Measurements from ENCODE around the gene ANXA2. TPM values are rescaled to one million over a fixed set of nuclear protein-coding genes. Genes with fewer than 3 reads are reported as not detected.
A peak's percentile ranks its signal among the peaks of the same experiment; 100 is the strongest.

The ANXA2 gene
- total and polyA plus RNA-seq, 2 experiments from 2014 or later, result 202 to 225 TPM

DNA sequence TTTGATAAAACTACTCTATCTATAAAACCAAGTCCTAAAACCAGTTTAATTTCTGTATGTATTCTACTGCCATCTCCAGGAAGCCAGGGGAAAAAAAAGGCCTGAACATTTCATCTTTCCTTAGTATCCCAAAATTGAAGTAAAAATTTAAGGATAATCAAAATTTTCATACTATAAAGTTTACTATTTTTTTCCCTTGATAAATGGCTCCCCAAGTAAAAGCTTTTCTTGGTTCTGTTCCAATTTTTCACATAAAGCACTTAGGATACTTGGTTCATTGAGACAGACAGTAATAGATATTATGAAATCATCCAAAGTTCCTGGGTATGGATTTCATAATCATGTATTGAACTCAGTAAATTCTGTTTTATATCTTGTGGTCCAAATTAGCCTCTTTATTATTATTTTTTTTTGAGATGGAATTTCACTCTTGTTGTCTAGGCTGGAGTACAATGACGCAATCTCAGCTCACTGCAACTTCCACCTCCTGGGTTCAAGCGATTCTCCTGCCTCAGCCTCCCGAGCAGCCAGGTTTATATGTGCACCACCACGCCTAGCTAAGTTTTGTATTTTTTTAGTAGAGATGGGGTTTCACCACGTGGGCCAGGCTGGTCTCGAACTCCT lies 46.6 kb upstream of the ANXA2 start:
- no peaks in the 10 kb centered on the region for H3K9me2 ChIP-seq (ENCODE audit: insufficient read depth)
- no peak for ATAC-seq
- H3K27ac ChIP-seq (ENCODE audit: low read depth), result no peak overlapping the region
- no peaks in the 10 kb centered on the region for H3K9me3 Mint-ChIP-seq
- no peaks in the 10 kb centered on the region for H4K20me1 ChIP-seq (replicated peaks; ENCODE audit: insufficient read depth)
- DNase-seq (ENCODE audit: low spot score), result no peak
- no peak overlapping the region for H3K27ac Mint-ChIP-seq
- H3K36me3 ChIP-seq (ENCODE audit: insufficient read depth), result 0 out of 2 replicates have a peak, but pooled peaks cover 11% of the 10 kb centered on the region
- H3K36me3 Mint-ChIP-seq (ENCODE audit: low read depth), result peaks cover 32% of the 10 kb centered on the region; the same call in 2 of the 3 replicates
- TF ChIP-seq NANOG (IDR thresholded peaks at IDR 0.05; ENCODE audit: borderline replicate concordance), result no peak
- TF ChIP-seq, protein P1, sequence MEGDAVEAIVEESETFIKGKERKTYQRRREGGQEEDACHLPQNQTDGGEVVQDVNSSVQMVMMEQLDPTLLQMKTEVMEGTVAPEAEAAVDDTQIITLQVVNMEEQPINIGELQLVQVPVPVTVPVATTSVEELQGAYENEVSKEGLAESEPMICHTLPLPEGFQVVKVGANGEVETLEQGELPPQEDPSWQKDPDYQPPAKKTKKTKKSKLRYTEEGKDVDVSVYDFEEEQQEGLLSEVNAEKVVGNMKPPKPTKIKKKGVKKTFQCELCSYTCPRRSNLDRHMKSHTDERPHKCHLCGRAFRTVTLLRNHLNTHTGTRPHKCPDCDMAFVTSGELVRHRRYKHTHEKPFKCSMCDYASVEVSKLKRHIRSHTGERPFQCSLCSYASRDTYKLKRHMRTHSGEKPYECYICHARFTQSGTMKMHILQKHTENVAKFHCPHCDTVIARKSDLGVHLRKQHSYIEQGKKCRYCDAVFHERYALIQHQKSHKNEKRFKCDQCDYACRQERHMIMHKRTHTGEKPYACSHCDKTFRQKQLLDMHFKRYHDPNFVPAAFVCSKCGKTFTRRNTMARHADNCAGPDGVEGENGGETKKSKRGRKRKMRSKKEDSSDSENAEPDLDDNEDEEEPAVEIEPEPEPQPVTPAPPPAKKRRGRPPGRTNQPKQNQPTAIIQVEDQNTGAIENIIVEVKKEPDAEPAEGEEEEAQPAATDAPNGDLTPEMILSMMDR (conservative IDR thresholded peaks at IDR 0.05; ENCODE audit: low read depth in 2 of 2), result peak in 1 of 2 experiments; percentile 36; a peak in 3 of 4 replicates
- no peaks in the 10 kb centered on the region for H3K27me3 Mint-ChIP-seq (ENCODE audit: insufficient read depth, low read depth, poor library complexity)
- H2AFZ ChIP-seq, result no peak overlapping the region
- H3K79me2 ChIP-seq (replicated peaks; ENCODE audit: insufficient read depth), result no peaks in the 10 kb centered on the region
- no peak overlapping the region for H3K4me2 ChIP-seq
- H3K4me1 Mint-ChIP-seq, result no peaks in the 10 kb centered on the region
- H3K4me1 ChIP-seq (ENCODE audit: insufficient read depth), result no peaks in the 10 kb centered on the region; the same call in 1 of the 2 replicates
- no peak overlapping the region for H3K4me3 ChIP-seq
- H3K4me3 Mint-ChIP-seq, result no peak overlapping the region
- no peaks in the 10 kb centered on the region for H3F3A ChIP-seq (replicated peaks; ENCODE audit: low read depth)
- H3K27me3 ChIP-seq (ENCODE audit: insufficient read depth), result no peaks in the 10 kb centered on the region

DNA sequence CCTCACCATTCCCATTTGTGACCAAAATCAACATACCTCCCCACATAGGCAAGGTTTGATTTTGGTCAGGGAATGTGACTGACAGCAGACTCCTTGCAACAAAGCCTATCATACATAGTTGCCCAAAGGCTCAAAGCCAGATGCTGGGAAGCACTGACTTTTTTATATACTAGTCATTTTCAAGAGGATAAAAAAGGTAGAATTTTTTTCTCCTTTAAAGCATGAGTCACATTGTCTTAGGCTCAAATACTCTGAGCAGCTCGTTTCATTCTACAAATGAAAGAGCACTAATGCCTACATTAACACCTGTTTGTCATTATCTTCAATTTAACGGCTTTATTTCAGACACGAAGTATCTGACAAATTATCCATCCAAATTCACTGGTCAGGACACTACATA lies 45.0 kb upstream of the ANXA2 start:
- H3F3A ChIP-seq (replicated peaks; ENCODE audit: low read depth), result no peaks in the 10 kb centered on the region
- no peaks in the 10 kb centered on the region for H3K9me3 Mint-ChIP-seq
- H3K27ac Mint-ChIP-seq, result no peak overlapping the region
- H3K4me3 Mint-ChIP-seq, result no peak overlapping the region
- no peak for DNase-seq (ENCODE audit: low spot score)
- TF ChIP-seq CREB1 (CRISPR knock-in tag; IDR thresholded peaks at IDR 0.05; ENCODE audit: low read depth), result no peak
- no peak for ATAC-seq
- peaks cover 4% of the 10 kb centered on the region; the same call in 1 of the 2 replicates for H3K36me3 ChIP-seq (ENCODE audit: insufficient read depth)
- no peaks in the 10 kb centered on the region for H3K27me3 ChIP-seq (ENCODE audit: insufficient read depth)
- peaks cover 21% of the 10 kb centered on the region; the same call in 2 of the 3 replicates for H3K36me3 Mint-ChIP-seq (ENCODE audit: low read depth)
- H3K27me3 Mint-ChIP-seq (ENCODE audit: insufficient read depth, low read depth, poor library complexity), result no peaks in the 10 kb centered on the region
- H3K27ac ChIP-seq (ENCODE audit: low read depth), result peak overlapping the region; percentile 26; the same call in 1 of the 2 replicates
- H4K20me1 ChIP-seq (replicated peaks; ENCODE audit: insufficient read depth), result no peaks in the 10 kb centered on the region
- no peak overlapping the region for H3K4me3 ChIP-seq
- no peak overlapping the region for H2AFZ ChIP-seq
- H3K9me2 ChIP-seq (ENCODE audit: insufficient read depth), result no peaks in the 10 kb centered on the region
- H3K4me2 ChIP-seq, result no peak overlapping the region
- H3K4me1 Mint-ChIP-seq, result no peaks in the 10 kb centered on the region
- H3K4me1 ChIP-seq (ENCODE audit: insufficient read depth), result no peaks in the 10 kb centered on the region; the same call in 1 of the 2 replicates
- no peaks in the 10 kb centered on the region for H3K79me2 ChIP-seq (replicated peaks; ENCODE audit: insufficient read depth)

DNA sequence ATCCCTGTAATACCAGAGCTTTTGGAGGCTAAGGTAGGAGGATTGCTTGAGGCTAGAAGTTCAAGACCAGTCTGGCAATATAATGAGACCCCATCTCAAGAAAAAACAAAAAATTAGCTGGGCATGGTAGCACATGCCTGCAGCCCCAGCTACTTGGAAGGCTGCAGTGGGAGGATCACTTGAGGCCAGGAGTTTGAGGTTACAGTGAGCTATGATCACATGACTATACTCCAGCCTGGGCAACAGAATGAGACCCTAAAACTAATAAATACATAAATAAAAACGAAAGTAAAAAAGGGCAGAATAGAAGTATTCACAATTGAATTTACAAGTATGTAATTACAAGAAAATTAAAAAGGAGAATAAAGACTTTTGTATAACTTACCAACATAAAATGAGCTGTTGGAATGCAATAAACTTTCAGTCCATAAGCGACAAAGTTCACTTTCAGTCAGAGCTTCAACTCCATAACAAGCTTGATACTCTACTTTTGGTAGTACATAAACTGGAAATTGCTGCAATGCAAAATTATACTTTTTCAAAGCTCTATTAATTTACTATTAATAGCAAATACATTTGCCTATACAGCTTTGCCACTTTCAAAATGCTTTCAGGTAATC lies 44.4 kb upstream of the ANXA2 start:
- H3K27me3 ChIP-seq (ENCODE audit: insufficient read depth), result no peaks in the 10 kb centered on the region
- H3K4me2 ChIP-seq, result no peak overlapping the region
- H3K4me3 ChIP-seq, result no peak overlapping the region
- Mint-ChIP-seq H3K27me3 (ENCODE audit: insufficient read depth, low read depth, poor library complexity) (no peaks in the 10 kb centered on the region), H3K9me3 (no peaks in the 10 kb centered on the region), H3K4me1 (no peaks in the 10 kb centered on the region), H3K36me3 (ENCODE audit: low read depth) (peaks cover 19% of the 10 kb centered on the region; the same call in 2 of the 3 replicates), H3K4me3 (no peak overlapping the region), H3K27ac (no peak overlapping the region)
- H3K36me3 ChIP-seq (ENCODE audit: insufficient read depth), result peaks cover 2% of the 10 kb centered on the region; the same call in 1 of the 2 replicates
- no peak overlapping the region for H2AFZ ChIP-seq
- H3K4me1 ChIP-seq (ENCODE audit: insufficient read depth), result no peaks in the 10 kb centered on the region; the same call in 1 of the 2 replicates
- no peak for DNase-seq (ENCODE audit: low spot score)
- no peaks in the 10 kb centered on the region for H3K9me2 ChIP-seq (ENCODE audit: insufficient read depth)
- no peak for ATAC-seq
- no peaks in the 10 kb centered on the region for H4K20me1 ChIP-seq (replicated peaks; ENCODE audit: insufficient read depth)
- H3F3A ChIP-seq (replicated peaks; ENCODE audit: low read depth), result no peaks in the 10 kb centered on the region
- H3K27ac ChIP-seq (ENCODE audit: low read depth), result no peak overlapping the region
- H3K79me2 ChIP-seq (replicated peaks; ENCODE audit: insufficient read depth), result no peaks in the 10 kb centered on the region
- TF ChIP-seq, protein P1 (conservative IDR thresholded peaks at IDR 0.05; ENCODE audit: low read depth in 2 of 2), result no peak
- no peak for TF ChIP-seq POLR2AphosphoS5 (IDR thresholded peaks at IDR 0.05; ENCODE audit: low read depth)
- TF ChIP-seq EZH2 (IDR thresholded peaks at IDR 0.05; ENCODE audit: low read depth, unreplicated experiment), result no peak
- no peak for TF ChIP-seq ZNF331 (CRISPR knock-in tag; IDR thresholded peaks at IDR 0.05; ENCODE audit: low read depth)
- TF ChIP-seq ZNF114 (CRISPR knock-in tag; IDR thresholded peaks at IDR 0.05), result no peak
- no peak for TF ChIP-seq EZH2phosphoT487 (IDR thresholded peaks at IDR 0.05; ENCODE audit: unreplicated experiment)

All from GM23338 (cell line).